ENCODE results near the gene KCNJ2.

KCNJ2 gene

DNA sequence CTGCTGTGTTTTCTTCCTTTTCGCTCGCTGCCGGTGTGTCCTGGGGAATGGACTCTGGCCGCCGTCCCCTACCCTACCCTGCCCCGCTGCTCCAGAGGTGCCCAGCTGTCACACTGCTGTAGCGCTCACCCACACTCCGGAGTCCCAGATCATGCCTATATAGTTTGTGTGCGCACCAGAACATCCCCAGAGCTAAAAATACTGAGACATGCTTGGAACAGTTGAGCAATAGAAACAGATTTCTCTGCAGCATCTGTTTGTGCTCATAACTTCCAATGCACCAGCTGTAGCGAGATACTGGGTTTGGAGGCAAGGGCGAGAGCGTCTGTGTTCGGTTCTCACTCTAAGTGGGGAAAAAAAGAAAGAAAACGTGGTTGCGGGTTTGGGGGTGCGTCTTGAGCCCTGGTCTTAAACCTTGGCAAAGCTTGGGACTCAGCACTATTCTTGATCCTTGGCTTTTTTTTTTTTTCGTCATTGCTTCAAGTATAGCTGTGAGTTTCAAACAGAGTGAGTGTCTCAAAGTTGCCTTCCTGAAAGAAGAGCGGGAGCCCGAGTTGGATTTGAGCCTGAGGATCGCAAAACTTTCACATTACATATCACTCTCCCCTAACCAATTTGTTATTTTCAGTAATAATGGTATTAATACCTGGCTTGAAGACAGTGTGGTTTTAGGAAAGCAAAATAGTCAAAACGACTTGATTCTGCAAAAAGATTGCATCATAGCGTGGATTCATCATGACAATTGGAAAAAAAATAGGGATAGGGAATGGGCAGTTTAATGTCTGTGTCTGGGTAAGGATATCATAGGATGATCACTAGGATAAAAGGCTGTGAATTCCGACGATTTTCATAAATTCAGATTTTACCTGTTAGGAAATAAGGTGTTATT, 621 bp downstream of the KCNJ2 start:
- TF ChIP-seq, protein P1, sequence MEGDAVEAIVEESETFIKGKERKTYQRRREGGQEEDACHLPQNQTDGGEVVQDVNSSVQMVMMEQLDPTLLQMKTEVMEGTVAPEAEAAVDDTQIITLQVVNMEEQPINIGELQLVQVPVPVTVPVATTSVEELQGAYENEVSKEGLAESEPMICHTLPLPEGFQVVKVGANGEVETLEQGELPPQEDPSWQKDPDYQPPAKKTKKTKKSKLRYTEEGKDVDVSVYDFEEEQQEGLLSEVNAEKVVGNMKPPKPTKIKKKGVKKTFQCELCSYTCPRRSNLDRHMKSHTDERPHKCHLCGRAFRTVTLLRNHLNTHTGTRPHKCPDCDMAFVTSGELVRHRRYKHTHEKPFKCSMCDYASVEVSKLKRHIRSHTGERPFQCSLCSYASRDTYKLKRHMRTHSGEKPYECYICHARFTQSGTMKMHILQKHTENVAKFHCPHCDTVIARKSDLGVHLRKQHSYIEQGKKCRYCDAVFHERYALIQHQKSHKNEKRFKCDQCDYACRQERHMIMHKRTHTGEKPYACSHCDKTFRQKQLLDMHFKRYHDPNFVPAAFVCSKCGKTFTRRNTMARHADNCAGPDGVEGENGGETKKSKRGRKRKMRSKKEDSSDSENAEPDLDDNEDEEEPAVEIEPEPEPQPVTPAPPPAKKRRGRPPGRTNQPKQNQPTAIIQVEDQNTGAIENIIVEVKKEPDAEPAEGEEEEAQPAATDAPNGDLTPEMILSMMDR (IDR thresholded peaks at IDR 0.05; ENCODE audit: low read depth, low read length), result no peak
- DNase-seq (ENCODE audit: extremely low read depth, low read depth), result no peak

DNA sequence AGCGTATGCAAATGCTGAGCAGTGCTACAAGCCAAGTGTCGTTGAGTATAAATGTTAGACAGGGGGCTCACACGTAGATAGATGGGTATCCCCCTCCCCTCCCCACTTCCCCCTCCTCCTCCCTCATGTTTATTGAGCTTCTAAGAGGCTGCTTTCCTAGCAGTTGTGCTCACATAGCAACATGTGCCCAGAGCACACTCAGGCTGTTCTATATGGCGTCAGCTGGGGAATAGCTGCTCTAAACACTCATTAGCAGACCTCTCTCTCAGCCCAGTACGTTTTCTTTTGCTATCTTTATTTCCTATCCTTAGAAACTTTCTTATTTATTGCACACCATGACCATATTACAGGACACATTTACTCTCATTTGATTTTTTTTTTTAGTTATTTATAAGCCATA, 1.8 kb downstream of the KCNJ2 start:
- no peak for DNase-seq (ENCODE audit: extremely low read depth, low read depth)
- TF ChIP-seq, protein P1 (IDR thresholded peaks at IDR 0.05; ENCODE audit: low read depth, low read length), result no peak

DNA sequence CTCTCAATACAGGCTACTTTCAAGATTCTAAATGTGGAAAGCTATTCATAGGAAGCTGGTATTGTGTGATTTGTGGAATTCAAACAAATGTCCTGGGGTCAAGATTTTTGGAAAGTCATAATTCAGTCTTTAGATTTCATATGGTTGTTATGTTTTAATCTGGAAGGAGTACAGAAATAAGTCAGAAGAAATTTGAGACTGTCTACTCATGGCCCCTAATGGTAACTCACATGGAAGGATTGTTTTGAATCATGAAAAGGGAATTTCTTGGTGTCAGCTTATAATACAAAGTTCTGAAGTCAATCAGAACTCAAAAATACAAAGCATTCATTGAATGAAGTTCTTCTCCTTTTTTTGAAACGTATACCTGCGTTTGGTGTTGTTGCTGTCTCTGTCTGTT, 3.1 kb downstream of the KCNJ2 start:
- DNase-seq (ENCODE audit: extremely low read depth, low read depth), result no peak
- TF ChIP-seq, protein P1 (IDR thresholded peaks at IDR 0.05; ENCODE audit: low read depth, low read length), result no peak

DNA sequence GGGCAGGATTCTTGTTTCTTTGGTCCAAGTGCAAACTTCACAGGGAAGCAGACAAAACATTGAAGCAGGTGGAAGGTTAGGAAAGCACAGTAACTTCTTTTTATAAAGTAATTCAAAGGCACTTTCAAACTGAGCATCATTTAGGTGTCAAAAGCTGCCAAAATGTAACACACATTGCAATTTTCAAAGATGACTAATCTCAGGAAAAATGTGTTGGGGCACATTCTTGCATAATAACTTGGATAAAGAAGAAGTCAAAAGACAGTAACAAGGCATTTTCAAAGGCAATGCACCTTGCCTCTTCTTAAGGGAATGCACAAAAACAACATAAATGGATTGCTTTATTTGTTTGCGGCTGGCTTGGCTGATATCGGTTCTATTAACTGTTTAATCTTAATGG, 3.6 kb downstream of the KCNJ2 start:
- DNase-seq (ENCODE audit: extremely low read depth, low read depth), result no peak
- TF ChIP-seq, protein P1 (IDR thresholded peaks at IDR 0.05; ENCODE audit: low read depth, low read length), result no peak

DNA sequence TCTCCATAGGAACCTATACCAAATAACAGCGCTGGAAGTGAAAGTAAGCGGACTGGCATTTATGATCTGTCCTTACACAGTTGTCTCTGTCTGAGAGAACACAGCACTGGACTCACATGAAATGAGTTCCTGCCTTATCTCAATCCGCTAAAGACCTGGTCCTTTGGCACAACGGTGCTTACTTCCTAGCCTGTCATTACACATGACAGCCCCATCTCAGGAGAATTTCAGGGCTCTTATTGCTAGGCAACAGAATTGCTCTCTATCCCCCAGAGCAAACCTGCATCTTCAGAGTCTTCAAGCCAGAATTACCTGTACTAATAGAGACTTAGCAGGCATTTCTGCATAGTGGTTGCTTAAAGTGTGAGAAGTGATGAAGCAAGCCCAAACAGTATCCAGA, 4.3 kb downstream of the KCNJ2 start:
- TF ChIP-seq, protein P1 (IDR thresholded peaks at IDR 0.05; ENCODE audit: low read depth, low read length), result no peak
- no peak for DNase-seq (ENCODE audit: extremely low read depth, low read depth)

DNA sequence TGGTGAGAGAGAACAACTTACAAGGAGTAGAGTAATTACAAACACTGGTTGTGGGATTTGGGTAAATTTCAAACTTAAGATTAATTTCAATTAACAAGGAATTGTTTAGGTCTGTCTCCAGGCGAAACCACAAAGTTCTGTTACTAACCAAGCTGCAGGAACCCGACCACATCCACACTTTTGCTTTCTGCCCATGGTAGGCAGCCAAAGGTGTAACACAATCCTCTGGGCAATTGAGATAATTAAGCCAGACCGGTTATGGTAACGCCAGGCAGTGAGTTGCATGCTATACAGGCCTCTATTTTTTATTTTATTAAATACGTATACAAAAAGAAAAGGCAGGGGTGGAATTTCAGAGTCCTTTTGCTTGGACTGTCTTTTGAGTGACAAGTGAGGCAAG, 12.0 kb downstream of the KCNJ2 start:
- TF ChIP-seq, protein P1 (IDR thresholded peaks at IDR 0.05; ENCODE audit: low read depth, low read length), result no peak
- no peak for DNase-seq (ENCODE audit: extremely low read depth, low read depth)

DNA sequence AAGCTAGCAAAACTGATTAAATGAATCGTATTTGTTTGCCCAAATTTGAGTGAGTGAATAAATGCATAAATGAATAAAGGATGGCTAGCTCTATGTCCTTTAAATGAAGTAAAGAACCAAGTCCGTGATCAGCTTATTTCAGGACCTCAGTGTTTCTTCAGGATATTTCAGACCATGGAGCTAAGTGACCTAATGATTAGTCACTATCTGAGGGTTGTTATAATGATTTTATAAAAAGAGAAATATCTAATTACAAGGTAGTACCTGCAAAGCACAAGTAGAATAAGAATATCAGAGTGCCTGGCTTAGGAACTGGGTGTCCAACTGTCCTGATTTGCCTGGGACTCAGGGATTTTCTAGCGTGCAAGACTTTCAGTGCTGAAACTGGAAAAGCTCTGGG, 12.5 kb downstream of the KCNJ2 start:
- DNase-seq (ENCODE audit: extremely low read depth, low read depth), result no peak
- TF ChIP-seq, protein P1 (IDR thresholded peaks at IDR 0.05; ENCODE audit: low read depth, low read length), result no peak

All from AG09319 (cell line).